Measurements from ENCODE around the gene DOCK1. TPM values are rescaled to one million over a fixed set of nuclear protein-coding genes. Genes with fewer than 3 reads are reported as not detected.

The DOCK1 gene
- polyA plus RNA-seq, 1 experiment: 37.9 TPM

DNA sequence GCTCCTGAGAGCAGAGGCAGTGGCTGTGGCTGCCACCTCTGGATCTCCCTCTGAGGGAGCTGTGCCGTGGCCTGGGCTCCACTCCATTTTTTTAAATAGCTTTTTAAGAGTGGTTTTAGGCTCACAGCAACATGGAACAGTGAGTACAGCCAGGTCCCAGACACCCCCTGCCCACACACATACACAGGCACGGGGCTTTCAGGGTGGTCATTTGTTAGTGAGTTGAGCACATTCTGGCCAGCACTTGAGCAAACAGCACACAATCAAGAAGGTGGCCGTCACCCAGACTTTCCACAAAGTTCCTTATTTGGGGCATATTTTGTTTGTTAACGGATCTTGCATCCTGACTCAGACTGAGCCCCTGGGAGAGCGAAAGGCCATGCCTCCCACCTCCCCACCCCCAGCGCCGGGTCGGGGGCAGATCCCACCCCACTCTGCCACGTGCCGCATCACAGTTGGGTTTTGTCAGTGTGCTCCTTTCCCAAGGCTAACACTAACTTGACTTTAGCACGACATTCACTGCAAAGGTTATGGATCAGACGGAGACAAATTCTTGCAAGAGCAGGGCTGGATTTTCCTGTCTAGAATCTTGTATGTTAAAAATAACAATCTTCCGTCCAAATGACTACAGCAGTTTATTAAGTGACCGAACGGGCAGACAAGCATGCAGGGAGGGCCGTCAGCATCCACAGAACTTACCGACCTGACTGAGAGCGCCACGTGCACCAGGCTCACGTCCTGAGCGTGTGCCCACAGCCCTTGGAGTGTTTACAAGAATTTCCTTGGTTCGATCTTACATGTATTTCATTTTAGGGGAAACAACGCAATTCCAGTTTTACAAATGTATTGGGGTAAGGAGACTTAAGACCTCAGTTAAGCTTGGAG is 487.4 kb downstream of the DOCK1 start:
- Histone ChIP-seq H3K27ac (ENCODE audit: low read depth, low read length) (no peak overlapping the region), H3K27me3 (ENCODE audit: control insufficient read depth, insufficient read depth, low read length) (no peaks in the 10 kb centered on the region), H3K9me3 (ENCODE audit: control insufficient read depth, insufficient read depth, low read length) (no peaks in the 10 kb centered on the region), H3K4me3 (ENCODE audit: low read depth, low read length) (no peak overlapping the region)
- TF ChIP-seq CTCF (IDR thresholded peaks at IDR 0.05; ENCODE audit: low read depth, low read length): no peak
- DNase-seq (ENCODE audit: low read depth, low spot score): no peak
- POLR2A ChIA-PET: no interaction called here
- CTCF ChIA-PET: no interaction called here

DNA sequence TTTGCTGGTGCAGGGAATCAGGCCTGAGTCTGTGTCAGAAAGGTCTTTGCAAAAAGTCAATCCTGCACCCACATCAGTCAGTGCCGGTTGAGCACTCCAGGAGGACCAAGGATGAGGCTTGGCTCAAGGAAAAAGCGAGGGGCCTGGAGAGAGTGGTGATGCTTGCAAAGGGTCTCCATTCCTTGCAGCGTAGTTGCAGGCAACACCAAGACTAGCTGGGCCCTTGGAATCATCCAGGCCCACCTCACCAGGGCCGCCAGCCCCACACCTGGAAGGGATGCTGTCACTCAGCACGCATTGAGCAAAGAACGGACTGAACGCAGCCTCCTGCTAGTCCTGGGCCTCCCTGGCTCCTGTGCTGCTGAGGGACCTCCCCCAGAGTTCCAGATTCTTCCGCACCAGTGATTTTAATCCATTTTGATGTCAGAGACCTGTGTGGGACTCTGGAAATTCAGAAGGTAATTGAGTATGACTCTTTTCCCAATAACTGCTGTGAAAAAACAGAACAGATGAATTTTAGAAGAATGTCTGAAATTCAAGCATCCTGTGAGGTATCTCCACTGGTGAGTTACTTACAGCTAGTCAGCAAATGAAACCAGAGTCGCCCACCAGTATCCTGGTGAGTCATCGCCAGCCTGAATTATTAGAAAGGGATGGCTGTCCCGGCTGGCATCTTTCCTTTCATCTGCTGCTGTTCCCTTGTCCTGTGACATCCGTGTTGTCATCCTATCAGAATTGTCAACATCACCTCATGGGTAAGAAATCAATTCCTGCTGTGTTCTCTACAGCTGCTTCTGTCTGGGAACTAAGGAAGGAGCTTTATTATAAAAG is 493.1 kb downstream of the DOCK1 start:
- ChIA-PET POLR2A (no interaction called here), CTCF (no interaction called here)
- DNase-seq (ENCODE audit: low read depth, low spot score): peak; percentile 27
- Histone ChIP-seq H3K27ac (ENCODE audit: low read depth, low read length) (no peak overlapping the region), H3K27me3 (ENCODE audit: control insufficient read depth, insufficient read depth, low read length) (no peaks in the 10 kb centered on the region), H3K4me3 (ENCODE audit: low read depth, low read length) (no peak overlapping the region), H3K9me3 (ENCODE audit: control insufficient read depth, insufficient read depth, low read length) (peaks cover 6% of the 10 kb centered on the region)
- no peak for TF ChIP-seq CTCF (IDR thresholded peaks at IDR 0.05; ENCODE audit: low read depth, low read length)

DNA sequence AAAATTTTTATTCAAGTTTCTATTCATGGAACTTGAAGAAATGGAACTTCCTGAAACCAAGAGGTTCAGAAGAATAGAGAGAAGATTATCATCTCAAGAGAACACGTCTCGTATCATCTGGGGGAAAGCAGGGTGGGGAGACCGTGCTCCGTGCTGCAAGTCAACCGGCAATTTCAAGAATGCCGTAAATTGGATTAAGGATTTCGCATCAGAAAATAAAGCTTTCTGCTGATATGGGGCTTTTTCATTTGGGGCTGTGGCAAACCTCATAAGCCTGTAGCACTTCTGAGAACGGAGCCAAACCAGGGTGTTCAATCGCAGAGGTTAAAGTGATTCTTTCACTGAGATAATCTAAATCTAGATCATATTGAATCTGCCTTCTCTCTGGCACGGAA is 493.7 kb downstream of the DOCK1 start:
- no peak for DNase-seq (ENCODE audit: low read depth, low spot score)
- CTCF ChIA-PET: no interaction called here
- Histone ChIP-seq H3K27ac (ENCODE audit: low read depth, low read length) (no peak overlapping the region), H3K4me3 (ENCODE audit: low read depth, low read length) (no peak overlapping the region), H3K27me3 (ENCODE audit: control insufficient read depth, insufficient read depth, low read length) (no peaks in the 10 kb centered on the region), H3K9me3 (ENCODE audit: control insufficient read depth, insufficient read depth, low read length) (peaks cover 6% of the 10 kb centered on the region)
- POLR2A ChIA-PET: no interaction called here
- TF ChIP-seq CTCF (IDR thresholded peaks at IDR 0.05; ENCODE audit: low read depth, low read length): no peak

DNA sequence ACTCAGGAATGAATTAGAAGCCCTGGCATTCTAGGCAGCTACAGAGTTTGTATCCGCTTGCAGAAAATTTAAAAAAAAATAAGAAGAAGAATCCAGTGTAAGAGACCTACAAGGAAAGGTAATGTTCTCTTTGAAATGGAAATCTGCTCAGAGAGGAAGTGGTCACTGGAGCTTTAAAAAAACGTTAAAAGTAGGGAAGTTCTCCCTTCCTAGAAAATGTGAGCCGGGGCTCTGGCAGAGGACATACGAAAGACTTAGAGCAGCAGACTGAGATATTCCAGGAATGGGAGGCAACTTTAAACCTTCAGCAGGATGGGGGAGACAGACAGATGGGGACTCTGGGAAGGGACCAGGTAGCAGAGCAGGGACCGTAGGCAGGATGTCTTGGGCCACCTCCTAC is 494.4 kb downstream of the DOCK1 start:
- Histone ChIP-seq H3K4me3 (ENCODE audit: low read depth, low read length) (no peak overlapping the region), H3K9me3 (ENCODE audit: control insufficient read depth, insufficient read depth, low read length) (peaks cover 6% of the 10 kb centered on the region), H3K27me3 (ENCODE audit: control insufficient read depth, insufficient read depth, low read length) (no peaks in the 10 kb centered on the region), H3K27ac (ENCODE audit: low read depth, low read length) (no peak overlapping the region)
- ChIA-PET CTCF (no interaction called here), POLR2A (no interaction called here)
- no peak for TF ChIP-seq CTCF (IDR thresholded peaks at IDR 0.05; ENCODE audit: low read depth, low read length)
- DNase-seq (ENCODE audit: low read depth, low spot score): no peak

DNA sequence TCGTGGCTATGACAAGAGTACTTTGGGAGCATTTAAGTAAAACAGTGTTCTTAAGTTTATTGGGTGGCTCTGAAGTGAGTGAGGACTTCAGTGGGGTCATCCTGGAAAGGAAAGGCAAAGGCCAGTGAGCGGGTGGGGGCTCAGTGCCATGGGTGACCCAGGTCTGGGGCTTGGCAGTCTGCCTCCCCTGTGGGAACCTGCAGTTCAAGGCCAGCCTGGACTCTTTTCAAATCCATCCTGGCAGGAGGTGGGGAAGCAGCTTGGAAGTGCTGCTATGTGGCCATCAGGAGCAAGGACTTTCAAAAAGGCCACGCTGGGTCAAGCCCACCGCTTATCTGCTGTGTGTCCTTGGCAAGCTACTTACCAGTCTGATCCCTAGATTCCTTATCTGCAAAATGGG is 495.0 kb downstream of the DOCK1 start:
- POLR2A ChIA-PET: no interaction called here
- peaks cover 6% of the 10 kb centered on the region for H3K9me3 ChIP-seq (ENCODE audit: control insufficient read depth, insufficient read depth, low read length)
- TF ChIP-seq CTCF (IDR thresholded peaks at IDR 0.05; ENCODE audit: low read depth, low read length): no peak

More for the DNA sequence above, 495.0 kb downstream of the DOCK1 start:
- H3K27ac ChIP-seq (ENCODE audit: low read depth, low read length): no peak overlapping the region
- CTCF ChIA-PET: no interaction called here
- no peaks in the 10 kb centered on the region for H3K27me3 ChIP-seq (ENCODE audit: control insufficient read depth, insufficient read depth, low read length)
- no peak for DNase-seq (ENCODE audit: low read depth, low spot score)
- no peak overlapping the region for H3K4me3 ChIP-seq (ENCODE audit: low read depth, low read length)

Data from AG04450 (cell line).